Breast epithelium (tissue), 3 donors: ENCODE results near the gene BPHL.

ENCODE experiments used
- POLR2A ChIP-seq: fragments of 450-650 bp; IDR thresholded peaks from one replicate; pipeline ENCODE4 v1.6.1; 2016; ENCODE audit warnings: antibody characterized with exemption, mild to moderate bottlenecking, moderate library complexity
- TF ChIP-seq, protein P1 (sequence below), 3 donors: fragments of 450-650 bp; IDR thresholded peaks; one replicate each; pipeline ENCODE4 v1.5.1; 2016 to 2017; ENCODE audit warnings: antibody characterized with exemption in 3 of 3, mild to moderate bottlenecking in 3 of 3, moderate library complexity in 3 of 3

DNA sequence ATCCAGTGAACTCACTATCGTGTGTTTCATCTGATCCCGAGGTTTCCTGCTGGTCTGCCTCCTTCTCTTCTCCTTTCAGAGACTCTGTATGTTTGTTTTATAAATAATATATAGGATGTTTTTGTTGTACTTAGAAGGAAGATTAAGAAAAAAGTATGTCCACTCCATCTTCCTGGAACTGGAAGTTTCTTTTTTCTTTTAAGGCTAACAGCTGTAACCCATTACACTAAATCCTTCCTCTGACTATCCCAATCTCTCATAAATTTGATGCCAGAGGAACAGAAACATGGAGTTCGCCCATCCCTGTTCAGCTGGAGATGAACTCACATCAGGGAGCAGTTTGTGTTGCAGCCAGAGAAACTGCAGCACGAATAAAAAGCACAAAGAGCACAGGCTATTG is 29.5 kb upstream of the BPHL start:
- no peak for TF ChIP-seq POLR2A
- TF ChIP-seq, protein P1, sequence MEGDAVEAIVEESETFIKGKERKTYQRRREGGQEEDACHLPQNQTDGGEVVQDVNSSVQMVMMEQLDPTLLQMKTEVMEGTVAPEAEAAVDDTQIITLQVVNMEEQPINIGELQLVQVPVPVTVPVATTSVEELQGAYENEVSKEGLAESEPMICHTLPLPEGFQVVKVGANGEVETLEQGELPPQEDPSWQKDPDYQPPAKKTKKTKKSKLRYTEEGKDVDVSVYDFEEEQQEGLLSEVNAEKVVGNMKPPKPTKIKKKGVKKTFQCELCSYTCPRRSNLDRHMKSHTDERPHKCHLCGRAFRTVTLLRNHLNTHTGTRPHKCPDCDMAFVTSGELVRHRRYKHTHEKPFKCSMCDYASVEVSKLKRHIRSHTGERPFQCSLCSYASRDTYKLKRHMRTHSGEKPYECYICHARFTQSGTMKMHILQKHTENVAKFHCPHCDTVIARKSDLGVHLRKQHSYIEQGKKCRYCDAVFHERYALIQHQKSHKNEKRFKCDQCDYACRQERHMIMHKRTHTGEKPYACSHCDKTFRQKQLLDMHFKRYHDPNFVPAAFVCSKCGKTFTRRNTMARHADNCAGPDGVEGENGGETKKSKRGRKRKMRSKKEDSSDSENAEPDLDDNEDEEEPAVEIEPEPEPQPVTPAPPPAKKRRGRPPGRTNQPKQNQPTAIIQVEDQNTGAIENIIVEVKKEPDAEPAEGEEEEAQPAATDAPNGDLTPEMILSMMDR (IDR thresholded peaks at IDR 0.05) = no peak
